Panc1 (cell line): ENCODE data around the gene CLMN. TPM values are rescaled to one million over a fixed set of nuclear protein-coding genes. Genes with fewer than 3 reads are reported as not detected.

ENCODE experiments used
- ATAC-seq: fragments of 200-7000 bp; cut with Tn5 transposase; 2 replicates; pipeline ENCODE4 v1.9.1; 2020; ENCODE audit warnings: mild to moderate bottlenecking, moderate library complexity
- BruUV-seq: library from RNA; stranded (reverse); fragments of 400-500 nt; replicated peaks from 2 replicates; lab custom pipeline; 2021; lab: Mats Ljungman, UMichigan
- CTCF ChIA-PET: fragments of 300-600 bp; sonication (Branson Sonifier 250); formaldehyde crosslinking; loops from one replicate; lab custom pipeline; 2022; ENCODE audit warnings: antibody characterized with exemption; lab: Charles Lee
- POLR2A ChIA-PET: fragments of 300-600 bp; sonication (Branson Sonifier 250); formaldehyde crosslinking; loops from one replicate; lab custom pipeline; 2022; ENCODE audit warnings: antibody characterized with exemption; lab: Charles Lee
- DNase-seq: peaks from one replicate; pipeline ENCODE4 v3.0.0-alpha.2; 2010; ENCODE audit warnings: low read depth, low spot score
- H3K27ac ChIP-seq: 2 replicates; pipeline ENCODE4 v1.5.1; 2011; ENCODE audit warnings: mild to moderate bottlenecking, low read length, inconsistent platforms
- H3K27me3 ChIP-seq: fragments of 200-500 bp; sonication (Bioruptor generic); 2 replicates; pipeline ENCODE4 v1.6.0; 2014; ENCODE audit warnings: low read length, inconsistent platforms; ENCODE audit not compliant: control insufficient read depth, insufficient read depth
- H3K36me3 ChIP-seq: fragments of 200-500 bp; sonication (Bioruptor generic); 2 replicates; pipeline ENCODE4 v1.5.1; 2014; ENCODE audit warnings: inconsistent platforms, mild to moderate bottlenecking, low read length, moderate library complexity; ENCODE audit not compliant: control insufficient read depth, insufficient read depth
- H3K4me1 ChIP-seq: 2 replicates; pipeline ENCODE4 v1.5.1; 2011; ENCODE audit warnings: inconsistent platforms, mild to moderate bottlenecking, low read length, moderate library complexity; ENCODE audit not compliant: control insufficient read depth, insufficient read depth
- H3K4me3 ChIP-seq, 2 experiments: 2 replicates each; pipeline ENCODE4 v1.5.1; 2011 to 2012; ENCODE audit warnings: low read depth in 2 of 2, low read length in 2 of 2, mild to moderate bottlenecking in 2 of 2, inconsistent platforms in 1 of 2, moderate library complexity in 1 of 2
- H3K9me3 ChIP-seq: fragments of 200-500 bp; sonication (Bioruptor generic); 2 replicates; pipeline ENCODE4 v1.5.1; 2014; ENCODE audit warnings: low read depth, mild to moderate bottlenecking, inconsistent platforms, low read length, moderate library complexity; ENCODE audit not compliant: control insufficient read depth, insufficient read depth
- POLR2AphosphoS5 ChIP-seq: IDR thresholded peaks from 2 replicates; pipeline ENCODE4 v1.6.1; 2012; ENCODE audit warnings: mild to moderate bottlenecking, low read depth, low read length, moderate library complexity
- SIN3A ChIP-seq: IDR thresholded peaks from 2 replicates; pipeline ENCODE4 v1.6.1; 2012; ENCODE audit warnings: low read depth, mild to moderate bottlenecking, low read length, moderate library complexity, borderline replicate concordance; ENCODE audit not compliant: insufficient read depth
- TCF7L2 ChIP-seq: IDR thresholded peaks from 2 replicates; pipeline ENCODE4 v1.6.1; 2011; ENCODE audit warnings: mild to moderate bottlenecking, low read depth, low read length, inconsistent platforms
- in situ Hi-C: cut with HindIII; loops from 2 replicates; pipeline ENCODE4 v1.10.0; 2016; ENCODE audit warnings: low sequenced_read_pairs, low pct_unique_long_range_greater_than_20kb
- intact Hi-C: fragments of 100-400 bp; cut with micrococcal nuclease; formaldehyde crosslinking; loops from one replicate; pipeline ENCODE4 v1.10.0; 2022; ENCODE audit not compliant: unreplicated experiment
- total RNA-seq: library from RNA; stranded (reverse); gene quantifications from one replicate; pipeline ENCODE4 v1.2.1, GENCODE V29; 2021; ENCODE audit not compliant: unreplicated experiment
- TF ChIP-seq, protein P1 (sequence below), 2 experiments: IDR thresholded peaks; 2 replicates each; pipeline ENCODE4 v1.6.1; 2011 to 2012; ENCODE audit warnings: low read depth in 2 of 2, control low read depth in 1 of 2, low read length in 1 of 2, mild to moderate bottlenecking in 1 of 2, moderate library complexity in 1 of 2; ENCODE audit not compliant: insufficient read depth in 1 of 2
- TF ChIP-seq, protein P2 (sequence below): fragments of 450-650 bp; IDR thresholded peaks from 2 replicates; pipeline ENCODE4 v1.5.1; 2017; ENCODE audit warnings: mild to moderate bottlenecking

CLMN gene
- total RNA-seq, 1 experiment from 2014 or later: 34.9 TPM

DNA sequence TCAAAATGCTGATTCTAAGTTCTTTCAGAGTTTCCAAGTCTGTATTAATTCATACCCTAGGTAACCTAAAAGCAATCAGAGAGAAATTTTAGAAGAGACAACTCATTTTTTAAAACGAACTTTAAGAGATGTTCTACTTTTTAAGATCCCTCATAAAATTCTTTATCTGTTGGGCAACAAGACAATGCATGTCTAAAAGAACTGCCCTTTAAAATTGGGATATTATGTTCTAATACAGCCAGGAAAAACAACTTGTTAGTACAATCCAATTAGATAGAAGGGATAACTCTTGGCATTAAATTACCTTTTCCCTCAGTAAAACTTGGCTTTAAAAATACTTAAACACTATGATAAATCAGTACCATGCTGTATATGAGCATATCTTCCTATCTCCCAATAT, 178.0 kb downstream of the CLMN start:
- DNase-seq (no peak), ATAC-seq (no peak)
- H3K27me3 ChIP-seq: no peaks in the 10 kb centered on the region
- ChIA-PET CTCF (no interaction called here), POLR2A (no interaction called here)
- H3K9me3 ChIP-seq: peaks cover 2% of the 10 kb centered on the region; the same call in 1 of the 2 replicates
- BruUV-seq: no TSS peak
- peaks cover 11% of the 10 kb centered on the region for H3K4me1 ChIP-seq
- no peak overlapping the region for H3K4me3 ChIP-seq
- in situ Hi-C loops (no loop called here), intact Hi-C loops (no loop called here)
- H3K36me3 ChIP-seq: no peaks in the 10 kb centered on the region
- TF ChIP-seq, protein P1, sequence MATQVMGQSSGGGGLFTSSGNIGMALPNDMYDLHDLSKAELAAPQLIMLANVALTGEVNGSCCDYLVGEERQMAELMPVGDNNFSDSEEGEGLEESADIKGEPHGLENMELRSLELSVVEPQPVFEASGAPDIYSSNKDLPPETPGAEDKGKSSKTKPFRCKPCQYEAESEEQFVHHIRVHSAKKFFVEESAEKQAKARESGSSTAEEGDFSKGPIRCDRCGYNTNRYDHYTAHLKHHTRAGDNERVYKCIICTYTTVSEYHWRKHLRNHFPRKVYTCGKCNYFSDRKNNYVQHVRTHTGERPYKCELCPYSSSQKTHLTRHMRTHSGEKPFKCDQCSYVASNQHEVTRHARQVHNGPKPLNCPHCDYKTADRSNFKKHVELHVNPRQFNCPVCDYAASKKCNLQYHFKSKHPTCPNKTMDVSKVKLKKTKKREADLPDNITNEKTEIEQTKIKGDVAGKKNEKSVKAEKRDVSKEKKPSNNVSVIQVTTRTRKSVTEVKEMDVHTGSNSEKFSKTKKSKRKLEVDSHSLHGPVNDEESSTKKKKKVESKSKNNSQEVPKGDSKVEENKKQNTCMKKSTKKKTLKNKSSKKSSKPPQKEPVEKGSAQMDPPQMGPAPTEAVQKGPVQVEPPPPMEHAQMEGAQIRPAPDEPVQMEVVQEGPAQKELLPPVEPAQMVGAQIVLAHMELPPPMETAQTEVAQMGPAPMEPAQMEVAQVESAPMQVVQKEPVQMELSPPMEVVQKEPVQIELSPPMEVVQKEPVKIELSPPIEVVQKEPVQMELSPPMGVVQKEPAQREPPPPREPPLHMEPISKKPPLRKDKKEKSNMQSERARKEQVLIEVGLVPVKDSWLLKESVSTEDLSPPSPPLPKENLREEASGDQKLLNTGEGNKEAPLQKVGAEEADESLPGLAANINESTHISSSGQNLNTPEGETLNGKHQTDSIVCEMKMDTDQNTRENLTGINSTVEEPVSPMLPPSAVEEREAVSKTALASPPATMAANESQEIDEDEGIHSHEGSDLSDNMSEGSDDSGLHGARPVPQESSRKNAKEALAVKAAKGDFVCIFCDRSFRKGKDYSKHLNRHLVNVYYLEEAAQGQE (IDR thresholded peaks at IDR 0.05; ENCODE audit: insufficient read depth in 1 of 2, low read depth in 2 of 2, low read length in 1 of 2): no peak
- TF ChIP-seq, protein P2, sequence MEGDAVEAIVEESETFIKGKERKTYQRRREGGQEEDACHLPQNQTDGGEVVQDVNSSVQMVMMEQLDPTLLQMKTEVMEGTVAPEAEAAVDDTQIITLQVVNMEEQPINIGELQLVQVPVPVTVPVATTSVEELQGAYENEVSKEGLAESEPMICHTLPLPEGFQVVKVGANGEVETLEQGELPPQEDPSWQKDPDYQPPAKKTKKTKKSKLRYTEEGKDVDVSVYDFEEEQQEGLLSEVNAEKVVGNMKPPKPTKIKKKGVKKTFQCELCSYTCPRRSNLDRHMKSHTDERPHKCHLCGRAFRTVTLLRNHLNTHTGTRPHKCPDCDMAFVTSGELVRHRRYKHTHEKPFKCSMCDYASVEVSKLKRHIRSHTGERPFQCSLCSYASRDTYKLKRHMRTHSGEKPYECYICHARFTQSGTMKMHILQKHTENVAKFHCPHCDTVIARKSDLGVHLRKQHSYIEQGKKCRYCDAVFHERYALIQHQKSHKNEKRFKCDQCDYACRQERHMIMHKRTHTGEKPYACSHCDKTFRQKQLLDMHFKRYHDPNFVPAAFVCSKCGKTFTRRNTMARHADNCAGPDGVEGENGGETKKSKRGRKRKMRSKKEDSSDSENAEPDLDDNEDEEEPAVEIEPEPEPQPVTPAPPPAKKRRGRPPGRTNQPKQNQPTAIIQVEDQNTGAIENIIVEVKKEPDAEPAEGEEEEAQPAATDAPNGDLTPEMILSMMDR: no peak
- no peak for TF ChIP-seq SIN3A
- TF ChIP-seq POLR2AphosphoS5: no peak
- TF ChIP-seq TCF7L2: no peak
- H3K27ac ChIP-seq: no peak overlapping the region

DNA sequence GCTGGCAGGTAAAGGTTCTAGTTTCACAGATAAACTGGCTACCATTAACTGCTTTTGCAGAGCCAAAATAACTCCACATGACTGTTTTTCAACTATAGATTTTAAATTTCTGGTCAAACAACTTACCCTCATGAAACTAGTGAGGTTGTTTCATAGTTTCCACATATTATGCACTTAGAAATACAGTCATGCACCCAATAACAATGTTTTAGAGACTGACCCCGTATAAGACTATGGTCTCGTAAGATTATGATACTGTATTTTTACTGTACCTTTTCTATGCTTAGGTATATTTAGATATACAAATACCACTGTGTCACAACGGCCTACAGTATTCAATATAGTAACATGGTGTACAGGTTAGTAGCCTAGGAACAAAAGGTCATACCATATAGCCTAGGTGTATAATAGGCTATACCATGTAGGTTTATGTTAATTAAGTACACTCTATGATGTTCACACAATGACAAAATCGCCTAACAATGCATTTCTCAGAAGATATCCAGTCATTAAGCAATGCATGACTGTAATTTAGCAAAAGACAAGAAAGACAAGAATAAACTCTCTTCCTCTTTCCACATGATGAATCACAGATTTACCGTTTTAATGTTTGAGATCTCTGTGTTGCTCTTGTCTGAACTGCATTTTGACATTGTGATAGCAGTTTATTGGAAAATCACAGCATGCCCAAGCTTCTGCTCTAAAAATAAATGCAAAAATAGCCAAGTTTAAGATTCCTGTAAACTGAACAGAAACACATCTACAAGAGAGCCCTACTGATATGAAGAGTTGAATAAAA, 179.4 kb downstream of the CLMN start:
- TF ChIP-seq, protein P1 (IDR thresholded peaks at IDR 0.05; ENCODE audit: insufficient read depth in 1 of 2, low read depth in 2 of 2, low read length in 1 of 2): no peak
- TF ChIP-seq TCF7L2 (no peak), POLR2AphosphoS5 (no peak), SIN3A (no peak)
- TF ChIP-seq, protein P2: no peak
- ATAC-seq: no peak
- DNase-seq: no peak
- H3K9me3 ChIP-seq: peaks cover 2% of the 10 kb centered on the region; the same call in 1 of the 2 replicates
- POLR2A ChIA-PET: interaction anchor here (0.6 kb wide), 1 partner anchor 227 kb away, joined by 14 read pairs; no protein-coding TSS in a partner anchor
- no peak overlapping the region for H3K27ac ChIP-seq
- H3K4me1 ChIP-seq: peaks cover 11% of the 10 kb centered on the region
- BruUV-seq: no TSS peak
- H3K27me3 ChIP-seq: no peaks in the 10 kb centered on the region
- H3K36me3 ChIP-seq: no peaks in the 10 kb centered on the region
- CTCF ChIA-PET: no interaction called here
- no peak overlapping the region for H3K4me3 ChIP-seq
- in situ Hi-C loops: no loop called here
- intact Hi-C loops: no loop called here
